ENCODE measurements around the gene RAB3C. TPM values are rescaled to one million over a fixed set of nuclear protein-coding genes. Genes with fewer than 3 reads are reported as not detected.

RAB3C gene
- total and polyA plus RNA-seq, 9 donors: 0.11 to 17.2 (median 2.7) TPM

DNA sequence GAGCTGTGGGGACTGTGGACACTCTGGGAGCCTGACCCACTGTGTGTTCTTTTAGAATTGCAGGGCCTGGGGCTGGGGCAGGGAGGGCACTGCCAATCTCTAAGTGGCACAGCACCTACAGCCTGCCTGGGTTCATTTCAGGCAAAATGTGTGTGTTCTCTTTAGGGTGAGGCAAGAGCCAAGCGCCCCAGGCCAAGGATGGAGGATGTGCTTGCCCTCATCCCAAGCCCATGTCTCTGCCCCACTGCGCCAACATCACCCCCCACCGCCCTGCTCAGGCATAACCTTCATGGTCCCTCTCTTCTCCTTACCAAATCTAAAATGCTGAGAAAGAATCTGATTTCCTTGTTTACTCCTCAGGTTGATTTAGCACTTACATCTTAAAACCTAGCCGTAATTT lies 304.4 kb downstream of the RAB3C start:
- Histone ChIP-seq H3K4me1 (ENCODE audit: insufficient read depth) (peaks cover 3% of the 10 kb centered on the region), H3K9me3 (no peaks in the 10 kb centered on the region), H3K4me3 (no peak overlapping the region), H3K36me3 (no peaks in the 10 kb centered on the region), H3K27me3 (no peaks in the 10 kb centered on the region), H3K27ac (peak overlapping the region; percentile 6 to 41)
- intact Hi-C loops (cut with DNase I): no loop called here
- 95 to 97% (median 96%) methylated on average over 4 of the region's 4 CpGs for WGBS, 3 donors
- TF ChIP-seq, protein P1, sequence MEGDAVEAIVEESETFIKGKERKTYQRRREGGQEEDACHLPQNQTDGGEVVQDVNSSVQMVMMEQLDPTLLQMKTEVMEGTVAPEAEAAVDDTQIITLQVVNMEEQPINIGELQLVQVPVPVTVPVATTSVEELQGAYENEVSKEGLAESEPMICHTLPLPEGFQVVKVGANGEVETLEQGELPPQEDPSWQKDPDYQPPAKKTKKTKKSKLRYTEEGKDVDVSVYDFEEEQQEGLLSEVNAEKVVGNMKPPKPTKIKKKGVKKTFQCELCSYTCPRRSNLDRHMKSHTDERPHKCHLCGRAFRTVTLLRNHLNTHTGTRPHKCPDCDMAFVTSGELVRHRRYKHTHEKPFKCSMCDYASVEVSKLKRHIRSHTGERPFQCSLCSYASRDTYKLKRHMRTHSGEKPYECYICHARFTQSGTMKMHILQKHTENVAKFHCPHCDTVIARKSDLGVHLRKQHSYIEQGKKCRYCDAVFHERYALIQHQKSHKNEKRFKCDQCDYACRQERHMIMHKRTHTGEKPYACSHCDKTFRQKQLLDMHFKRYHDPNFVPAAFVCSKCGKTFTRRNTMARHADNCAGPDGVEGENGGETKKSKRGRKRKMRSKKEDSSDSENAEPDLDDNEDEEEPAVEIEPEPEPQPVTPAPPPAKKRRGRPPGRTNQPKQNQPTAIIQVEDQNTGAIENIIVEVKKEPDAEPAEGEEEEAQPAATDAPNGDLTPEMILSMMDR (IDR thresholded peaks at IDR 0.05): no peak
- TF ChIP-seq POLR2A (IDR thresholded peaks at IDR 0.05) (no peak), EP300 (IDR thresholded peaks at IDR 0.05) (no peak)
- DNase-seq: peak in 1 of 5 donors; percentile 24

DNA sequence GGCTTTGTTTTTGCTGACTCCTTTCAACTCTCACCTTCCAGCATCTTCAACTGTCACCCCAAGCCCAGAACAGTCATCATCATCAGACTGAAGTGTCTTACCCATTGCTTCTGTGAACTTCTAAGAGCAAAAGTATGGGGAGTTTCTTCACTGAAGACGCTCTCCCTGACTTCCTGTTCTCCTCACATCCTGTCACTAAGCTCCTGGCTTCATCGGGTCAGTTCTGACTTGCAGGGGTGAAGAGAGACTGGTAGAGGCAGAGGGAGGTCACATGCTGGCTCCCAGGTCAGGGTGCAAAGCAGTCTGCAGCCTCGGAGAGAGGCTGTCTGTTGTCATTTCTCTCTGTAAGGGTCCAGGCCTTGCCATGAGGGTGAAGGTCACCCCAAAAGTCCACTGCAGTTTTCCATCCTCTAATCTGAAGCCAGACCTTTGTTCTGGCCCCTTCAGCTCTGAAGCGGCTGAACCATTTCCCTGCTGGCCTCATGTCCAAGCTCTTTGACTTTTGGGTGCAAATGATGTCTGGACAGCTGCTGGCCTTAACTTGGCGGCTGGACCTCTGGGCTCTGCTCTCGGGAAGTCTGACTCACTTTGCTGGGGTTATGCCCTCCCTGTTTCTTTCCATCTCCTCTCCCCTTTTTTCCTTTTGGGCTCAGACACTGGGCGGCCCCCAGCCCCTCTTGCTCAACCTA lies 305.0 kb downstream of the RAB3C start:
- Histone ChIP-seq H3K4me1 (ENCODE audit: insufficient read depth) (peaks cover 3% of the 10 kb centered on the region), H3K4me3 (no peak overlapping the region), H3K36me3 (no peaks in the 10 kb centered on the region), H3K27ac (peak overlapping the region; percentile 38 to 41), H3K27me3 (no peaks in the 10 kb centered on the region), H3K9me3 (no peaks in the 10 kb centered on the region)
- peak; percentile 31 to 68 (median 42) for DNase-seq
- intact Hi-C loops (cut with DNase I): no loop called here
- 47 to 68% (median 67%) methylated on average over 7 of the region's 7 CpGs for WGBS, 3 donors
- no peak for TF ChIP-seq EP300 (IDR thresholded peaks at IDR 0.05)
- TF ChIP-seq, protein P1 (IDR thresholded peaks at IDR 0.05): no peak
- no peak for TF ChIP-seq POLR2A (IDR thresholded peaks at IDR 0.05)

DNA sequence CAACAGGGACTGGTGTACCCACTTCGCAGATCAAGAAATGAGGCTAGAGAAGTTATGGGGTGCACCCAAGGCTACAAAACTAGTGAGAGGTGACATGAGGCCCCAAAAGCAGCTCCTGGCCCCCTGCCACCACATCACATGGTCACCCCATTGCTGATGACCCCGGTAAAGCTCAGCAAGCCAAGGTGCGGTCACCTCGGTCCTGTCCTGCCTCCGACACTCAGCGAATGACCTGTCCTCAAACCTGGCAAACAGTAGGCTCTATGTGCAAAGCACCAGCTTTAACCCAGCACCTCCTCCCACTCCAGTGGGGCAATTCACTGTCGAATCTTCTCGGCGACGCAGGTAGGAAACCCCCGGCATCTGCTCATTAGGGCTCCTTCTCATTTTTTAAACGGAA lies 307.4 kb downstream of the RAB3C start:
- peak in 4 of 5 donors; percentile 30 to 54 (median 43) for DNase-seq
- Histone ChIP-seq H3K36me3 (no peaks in the 10 kb centered on the region), H3K27me3 (no peaks in the 10 kb centered on the region), H3K4me1 (ENCODE audit: insufficient read depth) (peaks cover 3% of the 10 kb centered on the region), H3K9me3 (no peaks in the 10 kb centered on the region), H3K4me3 (no peak overlapping the region), H3K27ac (peak overlapping the region; percentile 60 to 82)
- WGBS, 3 donors: 90 to 92% (median 91%) methylated on average over 12 of the region's 12 CpGs
- TF ChIP-seq POLR2A (IDR thresholded peaks at IDR 0.05) (no peak), EP300 (IDR thresholded peaks at IDR 0.05) (no peak)
- TF ChIP-seq, protein P1 (IDR thresholded peaks at IDR 0.05): no peak
- intact Hi-C loops (cut with DNase I): loop anchor here in 2 of 4 donors (10.0 kb wide), 2 partner anchors 115 to 235 kb away; no protein-coding TSS in a partner anchor

DNA sequence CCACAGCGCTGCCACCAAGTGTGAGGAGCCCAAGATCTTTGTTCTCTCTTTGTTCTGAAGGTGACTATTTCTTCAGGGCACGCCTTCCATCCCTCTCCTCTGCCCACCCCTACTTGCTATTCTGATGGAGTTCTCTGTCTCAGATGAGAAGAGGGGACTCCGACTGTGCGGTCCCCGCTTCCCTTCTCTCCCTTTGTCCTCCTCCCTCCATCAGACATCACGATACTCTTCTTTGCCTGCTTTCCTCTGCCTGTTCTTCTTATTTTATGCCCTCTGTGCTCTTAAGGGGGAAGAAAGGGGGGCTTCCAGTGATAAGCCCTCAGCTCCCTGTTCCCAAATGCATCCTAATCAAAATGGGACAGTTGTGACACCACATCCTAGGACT lies 307.8 kb downstream of the RAB3C start:
- Histone ChIP-seq H3K36me3 (no peaks in the 10 kb centered on the region), H3K9me3 (no peaks in the 10 kb centered on the region), H3K4me3 (no peak overlapping the region), H3K27ac (peak overlapping the region; percentile 60 to 82), H3K4me1 (ENCODE audit: insufficient read depth) (peaks cover 3% of the 10 kb centered on the region), H3K27me3 (no peaks in the 10 kb centered on the region)
- TF ChIP-seq POLR2A (IDR thresholded peaks at IDR 0.05) (no peak), EP300 (IDR thresholded peaks at IDR 0.05) (no peak)
- TF ChIP-seq, protein P1 (IDR thresholded peaks at IDR 0.05): no peak
- 66 to 78% (median 69%) methylated on average over 6 of the region's 6 CpGs for WGBS, 3 donors
- DNase-seq: peak in 2 of 5 donors; percentile 24 to 30
- intact Hi-C loops (cut with DNase I): loop anchor here in 2 of 4 donors (10.0 kb wide), 2 partner anchors 114 to 234 kb away; no protein-coding TSS in a partner anchor
